Measurements from ENCODE around the gene BTF3.

Gene BTF3

GRCh38 chr5:73525606-73526203, 27.5 kb downstream of the BTF3 start:
- DNase-seq (ENCODE audit: low spot score) = no peak

GRCh38 chr5:73528248-73528647, 30.0 kb downstream of the BTF3 start:
- peak; percentile 24 for DNase-seq (ENCODE audit: low spot score)

- no peak for DNase-seq (ENCODE audit: low spot score)
These were observed 30.8 kb downstream of the BTF3 start for GRCh38 chr5:73529081-73529480.

- no peak for DNase-seq (ENCODE audit: low spot score)
These were observed 33.1 kb downstream of the BTF3 start for GRCh38 chr5:73531356-73531755.

- DNase-seq (ENCODE audit: low spot score) = no peak
These were observed 34.0 kb downstream of the BTF3 start for GRCh38 chr5:73532195-73532594.

GRCh38 chr5:73534011-73534644, 35.9 kb downstream of the BTF3 start:
- no peak for DNase-seq (ENCODE audit: low spot score)

- DNase-seq (ENCODE audit: low spot score) = no peak
These were observed 36.7 kb downstream of the BTF3 start for GRCh38 chr5:73534971-73535370.

- DNase-seq (ENCODE audit: low spot score) = no peak
These were observed 41.5 kb downstream of the BTF3 start for GRCh38 chr5:73539730-73540129.

GRCh38 chr5:73540192-73540591, 42.0 kb downstream of the BTF3 start:
- DNase-seq (ENCODE audit: low spot score) = no peak

- DNase-seq (ENCODE audit: low spot score) = no peak
These were observed 43.8 kb downstream of the BTF3 start for GRCh38 chr5:73542020-73542419.

GRCh38 chr5:73544429-73545402, 46.5 kb downstream of the BTF3 start:
- no peak for DNase-seq (ENCODE audit: low spot score)

- DNase-seq (ENCODE audit: low spot score) = no peak
These were observed 47.1 kb downstream of the BTF3 start for GRCh38 chr5:73545403-73545779.

GRCh38 chr5:73550016-73550415, 51.8 kb downstream of the BTF3 start:
- DNase-seq (ENCODE audit: low spot score) = no peak

GRCh38 chr5:73552642-73553041, 54.4 kb downstream of the BTF3 start:
- no peak for DNase-seq (ENCODE audit: low spot score)
